ENCODE measurements around the gene ASB15.

Gene ASB15

GRCh38 chr7:123687727-123688126 is 86.1 kb downstream of the ASB15 start:
- H3K36me3 ChIP-seq (ENCODE audit: insufficient read depth, low read length): peaks cover 67% of the 10 kb centered on the region
- no peaks in the 10 kb centered on the region for H3K4me1 ChIP-seq (ENCODE audit: insufficient read depth, low read length)
- H2AFZ ChIP-seq (ENCODE audit: low read depth, low read length): no peak overlapping the region
- no peaks in the 10 kb centered on the region for H3K27me3 ChIP-seq (ENCODE audit: insufficient read depth, low read length, poor library complexity)
- no peaks in the 10 kb centered on the region for H3K9me3 ChIP-seq (ENCODE audit: insufficient read depth, low read length, severe bottlenecking)
- H3K27ac ChIP-seq (ENCODE audit: low read length): no peak overlapping the region
- no peak overlapping the region for H3K4me2 ChIP-seq (ENCODE audit: insufficient read depth, low read length)
- ATAC-seq (ENCODE audit: insufficient read depth, low read depth): no peak
- no peaks in the 10 kb centered on the region for H4K20me1 ChIP-seq (ENCODE audit: insufficient read depth, low read length)
- no peak overlapping the region for H3K9ac ChIP-seq (ENCODE audit: low read depth, low read length)
- no peaks in the 10 kb centered on the region; the same call in 1 of the 2 replicates for H3K79me2 ChIP-seq (ENCODE audit: insufficient read depth, low read length)
- no peak overlapping the region for H3K4me3 ChIP-seq (ENCODE audit: low read depth in 1 of 2, low read length in 2 of 2)
- no peak for DNase-seq
- TF ChIP-seq CTCF (IDR thresholded peaks at IDR 0.05; ENCODE audit: borderline replicate concordance, extremely low read depth, low read length, poor library complexity, severe bottlenecking) (no peak), EZH2 (IDR thresholded peaks at IDR 0.05; ENCODE audit: borderline replicate concordance, low read depth, low read length, severe bottlenecking) (no peak)
